HK-2 (cell line): Measurements from ENCODE around the gene REELD1.

ENCODE experiments used
- DNase-seq: peaks from one replicate; pipeline ENCODE4 v3.0.0-alpha.2; 2018; ENCODE audit not compliant: unreplicated experiment

The REELD1 gene

DNA sequence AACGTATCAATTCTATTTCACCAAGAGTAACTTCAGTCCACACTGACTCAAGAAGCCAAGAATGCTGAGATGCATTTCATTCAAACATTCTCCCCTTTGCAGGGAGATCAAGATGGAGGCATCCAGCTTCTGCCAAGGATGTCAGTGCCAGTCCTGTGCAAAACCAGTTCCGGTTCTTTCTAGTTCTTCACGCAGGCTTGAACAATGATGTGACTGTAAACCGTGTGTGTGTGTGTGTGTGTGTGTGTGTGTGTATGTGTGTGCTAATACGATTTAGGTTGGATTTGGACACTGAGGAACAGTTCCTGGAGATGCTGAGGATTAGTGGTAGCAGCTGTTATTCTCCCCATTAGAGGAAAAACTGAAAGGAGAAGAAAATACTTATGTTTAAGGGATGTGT, at the start of gene REELD1:
TSS of gene REELD1 (plus strand) at position 301 of the 400 bp plus-strand sequence. CDS start 2,415 bp downstream, outside the sequence.
- DNase-seq, result no peak

DNA sequence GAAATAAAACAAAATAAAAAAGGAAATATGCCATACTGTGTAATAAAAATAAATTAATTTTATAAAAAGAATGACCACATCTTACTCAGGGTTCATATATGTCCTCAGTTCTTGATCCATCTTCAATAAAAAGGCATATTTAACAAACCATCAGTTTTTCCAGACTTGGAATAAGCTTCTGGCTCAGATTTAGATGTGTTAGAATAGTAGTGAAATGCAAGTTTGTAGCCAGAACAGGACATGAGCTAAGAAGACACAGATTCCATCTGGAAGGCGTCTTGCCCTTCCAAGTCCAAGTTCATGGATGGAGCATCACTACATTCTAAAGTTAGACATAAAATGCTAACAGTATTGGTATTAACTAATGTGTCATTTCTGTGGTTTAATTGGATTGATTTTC, 49.1 kb upstream of the REELD1 start:
- DNase-seq, result no peak

DNA sequence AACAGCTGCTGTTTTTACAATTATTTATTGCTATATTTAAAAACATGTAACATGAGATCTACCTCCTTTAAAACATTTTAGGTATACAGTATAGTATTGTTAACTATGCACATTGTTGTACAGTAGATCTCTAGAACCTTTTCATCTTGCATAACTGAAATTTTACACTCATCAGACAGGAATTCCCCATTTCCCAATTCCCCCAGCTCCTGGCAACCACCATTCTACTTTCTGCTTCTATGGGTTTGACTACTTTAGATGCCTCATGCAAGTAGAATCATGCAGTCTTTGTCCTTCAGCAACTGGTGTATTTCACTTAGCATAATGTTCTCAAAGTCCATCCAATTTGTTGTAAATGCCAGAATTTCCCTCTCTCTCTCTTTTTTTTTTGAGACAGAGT, 48.5 kb upstream of the REELD1 start:
- DNase-seq, result no peak

DNA sequence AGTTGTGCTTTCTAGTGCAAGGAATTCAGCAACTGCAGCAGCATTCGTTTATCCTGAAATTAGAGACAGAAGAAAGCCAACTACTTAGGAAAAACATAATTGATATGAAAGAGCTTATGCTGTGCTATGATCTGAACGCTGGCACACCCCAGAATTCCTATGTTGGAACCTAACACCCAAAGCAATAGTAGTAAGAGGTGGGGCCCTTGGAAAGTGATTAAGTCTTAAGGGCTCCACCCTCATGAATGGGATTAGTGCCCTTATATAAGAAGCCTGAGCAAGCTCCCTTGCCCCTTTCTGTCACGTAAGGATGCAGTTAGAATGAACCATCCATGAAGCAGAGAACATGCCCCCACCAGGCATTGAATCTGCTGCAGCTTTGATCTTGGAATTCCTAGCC, 44.2 kb upstream of the REELD1 start:
- DNase-seq, result no peak

DNA sequence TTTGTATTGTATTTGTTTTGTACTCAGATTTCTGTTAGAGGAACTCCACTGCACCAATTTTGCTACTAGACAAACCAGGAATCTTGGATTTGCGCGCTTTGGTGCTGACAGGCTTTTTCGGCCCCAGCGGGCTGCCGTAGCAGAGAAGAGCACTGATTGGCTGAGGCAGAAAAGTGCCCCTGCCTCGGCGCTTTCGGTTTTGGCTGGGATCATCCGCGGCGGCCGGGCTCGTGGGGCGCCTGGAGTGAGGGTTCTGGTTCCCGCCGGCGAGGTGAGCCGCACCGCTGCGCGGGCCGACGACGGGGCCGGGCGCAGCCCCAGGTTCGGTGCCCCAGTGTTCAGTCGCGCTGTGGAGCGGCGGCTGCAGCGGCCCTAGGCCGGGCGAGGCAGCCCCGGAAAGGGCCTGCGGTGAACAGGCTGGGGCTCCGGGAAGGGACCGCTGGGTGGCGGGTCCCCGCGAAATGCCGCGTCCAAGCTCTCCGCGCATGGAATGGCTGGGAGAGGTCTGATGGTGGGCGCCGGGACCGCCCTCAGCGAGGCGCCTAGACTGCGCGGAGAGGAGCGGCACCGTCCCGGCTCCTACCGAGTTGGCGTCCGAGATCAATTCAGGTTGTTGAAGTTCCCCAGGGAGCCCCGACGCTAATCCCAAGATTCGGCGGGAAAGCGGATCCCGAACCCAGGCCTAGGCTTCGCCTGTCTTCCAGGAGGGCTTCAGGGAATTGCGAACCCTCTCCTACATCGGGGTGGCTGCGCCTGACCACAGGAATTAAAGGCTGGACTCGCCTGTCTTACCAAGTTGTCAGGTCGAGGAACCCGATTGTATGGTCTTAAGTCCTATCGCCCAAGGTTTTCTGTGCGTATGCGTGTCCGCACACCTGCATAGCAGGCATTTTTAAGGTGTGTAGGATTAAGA, 38.5 kb upstream of the REELD1 start, which contains the start of gene LSM6:
TSS of gene LSM6 (plus strand) at position 178 of the 913 bp plus-strand sequence. CDS start 7,204 bp downstream, outside the sequence.
- peak; percentile 88 for DNase-seq

DNA sequence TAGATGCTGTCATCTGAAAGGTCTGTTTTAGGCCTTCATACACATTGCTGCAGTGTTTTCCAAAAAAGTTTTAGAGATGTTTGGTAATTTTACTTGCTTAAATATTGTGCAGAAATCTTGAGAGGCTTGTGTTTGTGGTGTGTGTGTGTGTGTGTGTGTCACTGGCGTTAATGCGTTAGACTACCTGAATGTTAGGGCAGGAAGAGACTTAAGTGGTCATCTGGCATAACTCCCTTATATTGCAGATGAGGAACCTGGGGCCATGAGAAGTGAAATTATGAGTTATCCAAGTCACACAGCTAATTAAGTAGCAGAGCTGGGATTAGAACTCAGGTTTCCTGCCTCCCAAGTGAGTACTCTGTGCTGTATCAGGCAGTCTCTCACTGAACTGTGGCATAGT, 37.4 kb upstream of the REELD1 start:
- DNase-seq, result no peak

DNA sequence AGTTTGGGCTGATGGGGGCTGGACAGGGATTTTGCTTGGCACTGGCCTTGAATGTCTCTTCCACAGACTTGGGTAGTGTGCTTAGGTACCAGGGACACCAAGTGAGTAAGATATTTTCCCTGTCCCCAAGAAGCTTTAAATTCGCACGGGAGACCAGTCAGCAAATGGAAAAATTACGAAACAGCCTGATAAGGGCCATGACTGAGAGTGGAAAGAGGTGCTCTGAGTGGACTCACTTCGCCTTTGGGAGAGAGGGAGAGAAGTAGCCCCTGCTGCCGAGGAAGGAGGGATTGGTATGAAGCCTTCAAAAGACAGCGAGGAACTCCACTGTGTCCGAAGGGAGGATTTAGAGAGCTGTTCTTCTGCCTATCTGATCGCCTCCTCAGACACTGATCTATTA, 36.2 kb upstream of the REELD1 start:
- DNase-seq, result no peak

DNA sequence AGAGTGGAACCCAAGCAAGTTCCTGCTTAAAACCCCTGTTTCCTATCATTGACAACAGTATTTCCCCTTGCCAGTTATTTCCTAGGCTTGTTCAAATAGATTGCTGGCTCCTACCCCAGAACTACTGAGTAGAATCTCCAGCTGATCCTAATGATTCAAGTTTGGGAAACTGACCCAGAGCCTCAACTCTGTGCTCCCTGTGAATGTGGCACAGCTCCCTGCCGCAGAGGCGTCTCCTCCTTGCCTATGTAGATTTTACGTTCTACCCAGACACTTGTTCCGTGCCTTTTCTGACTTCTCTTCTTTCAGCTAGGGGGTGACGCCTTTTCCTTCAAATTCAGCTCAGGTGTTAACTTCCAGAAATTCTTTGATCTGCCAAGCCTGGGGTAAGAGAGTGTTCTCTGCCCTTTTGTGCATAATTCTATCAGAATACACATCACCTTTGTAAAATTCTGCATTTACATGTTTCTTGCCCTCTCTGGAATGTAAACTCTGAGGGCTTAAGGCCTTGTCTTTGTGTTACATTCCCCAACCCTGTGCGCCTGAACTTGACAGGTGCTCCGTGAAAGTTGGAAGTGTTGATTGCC, 34.5 kb upstream of the REELD1 start:
- DNase-seq, result no peak

DNA sequence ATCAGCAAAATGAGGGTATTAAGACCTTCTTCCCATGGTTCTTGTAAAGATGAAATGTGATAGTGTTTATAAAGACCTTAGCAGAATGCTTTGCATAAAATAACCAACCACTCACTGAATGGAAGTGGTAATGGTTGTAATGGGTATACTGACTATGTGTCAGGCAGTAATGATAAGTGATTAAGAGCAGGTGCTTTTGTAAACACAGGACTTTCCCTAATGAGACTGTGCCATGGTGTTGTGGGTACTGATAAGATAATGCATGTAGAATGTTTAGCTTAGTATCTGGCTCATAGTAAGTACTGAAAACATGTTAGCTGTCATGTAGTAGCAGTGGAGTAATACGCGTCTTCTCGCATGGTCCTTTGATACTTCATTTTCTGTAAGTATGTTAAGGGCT, 31.9 kb upstream of the REELD1 start:
- no peak for DNase-seq

DNA sequence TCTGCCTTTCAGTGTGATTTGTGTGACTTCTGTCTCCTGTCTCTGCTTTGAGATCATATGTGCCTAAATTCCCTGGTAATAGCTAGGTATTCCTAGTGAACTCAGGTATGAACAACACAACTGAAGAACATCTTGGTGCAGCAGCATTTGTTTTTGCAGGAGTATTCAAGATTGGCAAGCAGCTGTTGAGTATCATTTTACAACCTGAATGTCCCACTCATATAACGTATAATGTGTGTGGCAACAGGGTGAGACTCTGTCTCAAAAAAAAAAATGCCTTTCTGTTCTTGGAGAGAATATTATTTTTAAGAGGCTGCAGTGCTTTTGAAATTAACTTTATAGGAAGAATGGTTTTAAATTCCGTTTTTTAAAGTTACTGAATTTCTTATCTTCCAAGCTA, 31.1 kb upstream of the REELD1 start:
- DNase-seq, result no peak

DNA sequence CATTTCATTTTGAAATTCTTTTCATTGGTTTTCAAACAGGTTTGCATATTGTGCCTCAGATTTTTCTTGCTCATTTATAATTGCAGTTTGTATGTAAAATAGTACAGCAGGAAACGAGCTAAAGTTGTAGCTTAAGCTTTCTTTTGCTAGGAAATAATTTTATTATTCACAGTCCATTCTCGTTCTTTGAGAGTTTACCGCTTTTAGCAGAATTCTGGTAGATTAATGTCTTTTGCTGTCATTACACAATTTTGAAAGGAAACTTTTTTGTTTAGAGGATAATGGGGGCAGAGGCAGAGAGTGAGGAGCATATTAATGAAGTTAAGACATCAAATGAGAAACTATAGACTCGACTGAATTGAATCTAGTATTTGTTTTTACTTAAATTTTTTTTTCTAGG, 28.3 kb upstream of the REELD1 start:
- no peak for DNase-seq

DNA sequence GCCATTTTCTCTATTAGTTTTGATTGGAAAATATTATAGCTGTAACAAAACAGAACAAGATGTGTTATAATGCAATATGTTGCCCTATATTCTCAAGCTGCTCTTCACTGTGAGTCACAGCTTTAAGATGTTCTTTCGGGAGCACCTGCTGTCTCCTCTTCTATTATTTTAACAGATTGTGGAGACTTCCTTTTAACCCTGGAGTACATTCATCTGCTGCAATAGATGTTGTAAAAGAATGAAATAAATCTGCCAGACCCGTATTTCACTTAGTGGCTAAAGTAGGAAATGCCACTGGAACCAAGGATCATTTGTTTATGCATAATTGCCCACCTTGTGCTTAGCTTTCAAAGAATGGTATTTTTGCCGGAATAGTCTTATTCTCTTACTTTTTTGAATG, 27.7 kb upstream of the REELD1 start:
- DNase-seq, result no peak

DNA sequence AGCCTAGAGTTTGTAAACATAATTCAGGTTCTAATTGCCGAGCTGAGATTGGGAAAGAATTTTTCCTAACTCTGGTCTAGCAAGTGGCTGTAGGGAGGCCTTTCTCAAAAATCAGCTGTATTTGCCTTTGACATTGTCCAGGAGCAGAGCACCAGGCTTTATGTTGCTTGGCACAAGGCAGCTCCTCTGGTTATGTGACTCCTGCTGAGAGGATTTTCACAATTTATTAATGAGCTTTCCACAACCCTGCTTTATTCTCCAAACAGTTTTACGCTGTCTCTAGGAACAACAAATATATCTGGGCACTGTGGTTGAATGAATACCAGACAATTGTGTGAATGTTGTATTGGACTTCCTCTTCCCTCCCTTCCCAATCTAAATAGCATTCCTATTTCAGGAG, 23.9 kb upstream of the REELD1 start:
- DNase-seq, result no peak

DNA sequence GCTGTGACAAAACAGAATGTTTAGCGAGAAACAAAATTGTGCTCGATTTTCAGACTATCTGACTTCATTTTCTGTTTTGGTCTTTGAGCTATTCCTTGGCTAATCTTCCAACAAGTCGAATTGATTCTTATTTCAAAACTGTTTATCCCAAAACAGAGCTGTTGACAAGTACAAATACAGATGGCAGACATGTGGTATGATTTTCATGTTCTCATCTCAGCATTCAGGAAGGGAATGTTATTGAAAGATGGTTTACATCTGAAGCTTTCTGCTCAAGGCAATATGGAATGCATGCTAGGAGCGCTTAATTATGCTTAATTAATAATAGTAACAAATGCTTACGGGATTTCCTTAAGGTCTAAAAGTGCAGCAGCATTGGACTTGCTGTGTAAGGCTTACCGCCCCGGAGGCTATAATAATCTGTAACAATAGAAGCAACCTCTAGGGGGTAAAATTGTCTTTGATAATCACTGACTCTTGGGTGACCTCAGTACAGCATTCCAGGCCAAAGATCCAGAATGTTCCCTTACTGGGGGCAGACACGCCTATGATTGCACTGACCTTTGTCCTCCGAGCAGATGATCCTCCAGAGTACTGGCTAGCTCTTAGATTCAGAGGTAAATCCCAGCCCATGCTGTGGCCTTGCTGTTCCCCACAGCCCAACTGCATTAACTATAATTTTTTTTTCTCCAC, 22.4 kb upstream of the REELD1 start:
- no peak for DNase-seq

DNA sequence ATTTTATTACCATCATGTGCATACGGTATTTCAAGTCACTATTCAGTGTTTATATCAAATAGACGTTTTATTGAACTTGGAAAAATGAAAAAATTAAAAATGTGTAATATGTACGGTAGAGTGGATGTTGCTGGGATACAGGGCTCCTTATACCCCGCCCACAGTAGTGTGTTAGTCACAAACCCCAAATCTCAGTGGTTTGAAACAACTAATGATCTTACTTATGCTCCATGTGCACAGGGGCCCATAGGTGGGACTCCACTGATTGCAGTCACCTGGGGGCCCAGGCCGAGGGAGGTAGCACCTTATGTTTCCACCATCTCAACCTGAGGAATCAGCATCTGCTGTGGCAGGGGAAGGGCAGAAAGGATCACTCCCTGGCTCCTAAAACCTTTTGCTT, 20.7 kb upstream of the REELD1 start:
- no peak for DNase-seq

DNA sequence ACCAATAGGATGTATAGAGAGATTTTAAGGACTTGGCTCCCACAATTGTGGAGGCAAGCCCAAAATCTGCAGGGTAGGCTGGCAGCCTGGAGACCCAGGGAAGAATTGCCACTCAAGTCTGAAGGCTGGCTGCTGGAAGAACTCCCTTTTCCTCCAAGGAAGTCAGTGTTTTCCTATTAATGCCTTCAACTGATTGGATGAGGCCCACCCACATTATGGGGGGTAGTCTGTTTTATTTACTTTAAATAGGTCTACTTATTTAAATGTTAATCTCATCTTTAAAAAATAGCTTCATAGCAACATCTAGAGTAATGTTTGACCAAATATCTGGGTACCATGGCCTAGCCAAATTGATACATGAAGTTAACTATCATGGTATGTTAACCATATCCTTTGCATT, 20.1 kb upstream of the REELD1 start:
- DNase-seq, result no peak

DNA sequence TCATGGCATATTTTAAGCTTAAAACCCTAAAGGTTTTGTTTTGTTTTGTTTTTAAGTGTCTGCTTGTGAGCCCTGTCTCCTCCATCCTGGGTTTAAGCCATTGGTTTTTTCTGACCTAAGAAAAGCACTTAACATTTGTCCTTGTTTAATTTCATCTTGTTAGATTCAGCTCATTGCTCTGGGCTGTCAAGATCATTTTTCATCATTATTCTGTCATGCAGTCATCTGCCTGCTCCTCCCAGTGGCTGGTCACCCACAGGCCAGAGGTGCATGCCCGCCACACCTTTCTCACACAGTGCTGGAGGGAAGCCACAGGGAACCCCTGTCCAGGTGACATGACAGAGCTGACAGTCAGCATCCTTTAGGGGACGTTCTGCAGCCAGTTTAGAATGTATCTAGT, 11.7 kb upstream of the REELD1 start:
- no peak for DNase-seq

DNA sequence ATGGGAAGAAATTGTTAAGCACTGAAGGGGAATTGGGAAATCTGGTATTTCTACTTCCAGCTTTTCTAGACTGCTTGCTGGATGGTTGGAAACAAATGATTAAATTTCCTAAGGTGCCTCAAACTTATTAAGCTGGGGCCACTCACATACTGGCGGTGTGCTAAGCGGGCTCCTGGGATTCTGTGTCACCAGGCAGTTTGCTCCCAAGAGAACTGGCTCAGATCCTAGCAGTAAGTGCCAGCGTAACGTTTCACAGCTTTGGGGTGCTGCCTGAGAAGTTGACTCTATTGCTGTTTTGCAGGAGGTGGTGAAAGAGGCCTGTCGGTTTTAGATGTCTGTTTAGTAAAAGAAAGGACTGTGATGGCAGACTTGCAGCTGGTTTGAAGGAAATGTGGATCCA, 6.9 kb upstream of the REELD1 start:
- no peak for DNase-seq

DNA sequence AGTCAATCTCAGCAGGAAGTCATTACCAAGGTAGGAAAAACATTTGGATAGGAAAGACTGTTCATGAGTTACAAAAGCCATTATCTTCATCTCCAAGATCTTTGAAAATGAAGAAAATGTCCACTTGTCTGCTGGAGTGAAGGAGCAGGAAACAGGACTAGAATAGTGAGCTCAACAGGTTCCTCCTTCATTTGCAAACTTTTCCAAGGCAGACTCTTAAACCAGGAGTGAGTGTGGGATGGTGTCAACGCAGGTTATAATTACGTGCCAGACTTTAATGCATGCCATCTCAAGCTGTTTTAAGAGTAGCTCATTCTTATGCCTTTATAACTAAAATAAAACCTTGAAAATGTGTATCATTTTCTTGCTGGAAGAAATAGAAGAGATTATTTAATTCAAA, 3.4 kb upstream of the REELD1 start:
- no peak for DNase-seq

DNA sequence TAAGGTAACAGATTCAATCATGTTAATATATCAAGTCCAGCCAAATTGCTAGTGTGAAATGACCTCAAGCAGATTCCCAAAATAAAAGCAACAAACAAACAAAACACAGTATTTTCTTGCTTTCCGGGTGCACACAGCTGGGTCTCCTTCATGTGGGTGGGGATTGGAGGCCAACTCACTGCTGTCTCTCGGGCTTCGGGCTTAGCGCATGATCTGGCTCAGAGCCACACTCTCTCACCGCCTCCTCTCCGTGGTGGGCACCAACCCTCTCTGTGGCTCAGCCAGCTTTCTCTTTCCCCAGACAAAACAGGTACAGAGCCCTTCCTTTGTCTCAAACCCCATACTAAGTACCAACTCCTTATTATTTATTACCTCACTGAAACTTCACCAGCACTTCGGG, 2.9 kb upstream of the REELD1 start:
- no peak for DNase-seq

DNA sequence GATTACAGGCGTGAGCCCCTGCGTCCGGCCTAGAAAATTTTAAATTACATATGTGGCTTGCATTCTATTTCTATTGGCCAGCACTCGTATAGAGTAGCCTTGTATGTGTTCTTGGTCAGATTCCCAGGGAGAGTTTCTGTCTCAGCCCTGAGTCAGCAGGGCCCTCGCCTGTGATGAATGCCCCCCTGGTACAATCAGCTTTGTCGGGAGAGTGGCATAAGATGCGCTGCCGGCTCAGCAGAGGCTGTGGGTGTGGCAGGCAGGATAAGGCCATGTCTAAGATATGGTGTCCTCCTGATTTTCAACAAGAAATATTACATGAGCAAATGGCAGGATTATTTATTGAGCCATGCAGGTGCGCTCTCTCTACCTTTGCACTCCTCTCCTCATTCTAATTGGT, 1.6 kb upstream of the REELD1 start:
- DNase-seq, result no peak

DNA sequence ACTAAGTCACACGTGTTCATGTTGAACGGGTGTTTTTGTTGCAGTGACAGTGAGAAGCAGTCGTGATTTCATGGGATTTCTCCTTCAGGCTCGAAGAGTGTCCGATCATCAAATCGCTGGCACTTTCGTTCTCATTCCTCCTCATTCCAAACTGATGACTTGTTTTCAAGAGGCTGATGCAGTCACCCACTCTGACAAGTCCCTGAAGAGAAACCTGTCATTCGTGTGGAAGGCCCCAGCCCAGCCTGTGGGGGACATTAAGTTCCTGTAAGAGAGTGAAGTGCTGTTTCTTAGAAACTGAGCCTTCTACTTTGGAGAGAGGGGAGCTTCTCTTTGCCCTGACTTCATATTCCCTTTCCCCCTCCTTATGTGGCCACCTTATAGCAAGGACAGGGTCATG, 8.0 kb downstream of the REELD1 start:
- peak; percentile 52 for DNase-seq
